Heart right ventricle (tissue), 16 donors: ENCODE data around the gene SEMA3G. TPM values are rescaled to one million over a fixed set of nuclear protein-coding genes. Genes with fewer than 3 reads are reported as not detected.

Source experiments
- ATAC-seq, 8 donors: fragments of 200-7000 bp; cut with Tn5 transposase; one replicate each; pipeline ENCODE4 v1.9.1; 2020; ENCODE audit warnings: mild to moderate bottlenecking in 8 of 8, moderate library complexity in 8 of 8, moderate number of reproducible peaks in 1 of 8
- DNase-seq, 2 donors: peaks; one replicate each; pipeline ENCODE4 v3.0.0-alpha.2; 2020
- H3K27ac ChIP-seq, 10 donors: fragments of 200-600 bp; sonication (generic) in 2 of 10; one replicate each; pipeline versions ENCODE4 v1.5.0 to v1.8.0; 2020 to 2022; ENCODE audit warnings: mild to moderate bottlenecking in 3 of 10
- H3K27me3 ChIP-seq, 7 donors: fragments of 200-600 bp; one replicate each; pipeline ENCODE4 v1.8.0; 2021 to 2022; ENCODE audit warnings: mild to moderate bottlenecking in 2 of 7
- H3K36me3 ChIP-seq, 9 donors: fragments of 200-600 bp; sonication (generic) in 1 of 9; one replicate each; pipeline versions ENCODE4 v1.5.0 to v1.8.0; 2020 to 2022; ENCODE audit warnings: mild to moderate bottlenecking in 2 of 9
- H3K4me1 ChIP-seq, 9 donors: fragments of 200-600 bp; sonication (generic) in 1 of 9; one replicate each; pipeline versions ENCODE4 v1.5.0 to v1.8.0; 2020 to 2022; ENCODE audit warnings: mild to moderate bottlenecking in 4 of 9
- H3K4me3 ChIP-seq, 10 donors: fragments of 200-600 bp; sonication (generic) in 2 of 10; one replicate each; pipeline versions ENCODE4 v1.5.0 to v1.8.0; 2020 to 2022; ENCODE audit warnings: mild to moderate bottlenecking in 7 of 10, moderate library complexity in 2 of 10
- H3K9me3 ChIP-seq, 11 donors: fragments of 200-600 bp in 10 of 11; sonication (generic) in 2 of 11; one replicate each; pipeline versions ENCODE4 v1.5.0 to v1.8.0; 2013 to 2022; ENCODE audit warnings: mild to moderate bottlenecking in 2 of 11, control low read depth in 1 of 11, moderate library complexity in 1 of 11
- WGBS, 2 donors: extraction: QIAGEN DNeasy Blood & Tissue Kit; methylation state at CpG; one replicate each; pipeline ENCODE4 v1.1.7; 2013; ENCODE audit warnings: inconsistent platforms in 1 of 2; 5-methylcytosine and 5-hydroxymethylcytosine counted together
- intact Hi-C, 10 donors: fragments of 100-400 bp; cut with DNase I; formaldehyde crosslinking; loops; one replicate each; pipeline versions ENCODE4 v1.11.1 to v1.14.2; 2022
- polyA plus RNA-seq, 2 donors: library from polyadenylated mRNA; stranded (reverse); fragments of 200-250 nt; gene quantifications; one replicate each; pipeline ENCODE4 v1.2.3, GENCODE V29; 2013
- total RNA-seq, 10 donors: library from RNA; stranded (reverse); fragmentation: NEBNext Ultra II Directional in 3 of 10; extraction: Animal tissue kit (Norgen Biotek cat#: 25700) in 3 of 10; gene quantifications; one replicate each; pipeline versions ENCODE4 v1.2.1 to v1.2.4, GENCODE V29; 2021 to 2023
- TF ChIP-seq, protein P1 (sequence below), 9 donors: fragments of 200-600 bp; sonication (generic) in 2 of 9; IDR thresholded peaks; one replicate each; pipeline versions ENCODE4 v1.5.0 to v1.8.0; 2021 to 2022; ENCODE audit warnings: antibody characterized with exemption in 9 of 9, mild to moderate bottlenecking in 5 of 9, moderate library complexity in 1 of 9
- donor health status: Arrhythmogenic right ventricular cardiomyopathy.
- donor health status: ischemic (EF 13 %, LVEDD 7.1; RV severe dilation, severe dysfunction).
- donor health status: healthy with polysubstance abuse.
- donor health status: DM: no; HTN: yes; CAD: no.
- donor health status: DM: no; HTN: no; CAD: no.
- donor health status: ischemic (EF 25% LVEDD 6.9; RV normal size, moderate dysfunction).
- donor health status: ischemic (EF 25% LVEDD 5.7; RV mildly dilated, moderate dysfunction).
- donor health status: healthy.
- donor health status: DM: yes; HTN: yes; CAD: no.
- donor health status: Ischemic cardiomyopathy.
- donor health status: ischemic (EF 35%, LVEDD 5.7; RV mildly dilated, moderate dysfunction).
- donor health status: nonischemic (EF 11% LVEDD 7.7; RV severe dilation, severe dysfunction).
- donor health status: DM: yes; HTN: yes; CAD: no.
- donor health status: PGD.
- donor health status: ischemic (EF 29% LVEDD 5.4; RV normal size, mild dysfunction).
- donor health status: nonischemic (EF 23%, LVEDD 6.1; RV moderate dilation, normal function).

SEMA3G gene
- total and polyA plus RNA-seq, 12 donors, result 8.3 to 17.8 (median 15.0) TPM

DNA sequence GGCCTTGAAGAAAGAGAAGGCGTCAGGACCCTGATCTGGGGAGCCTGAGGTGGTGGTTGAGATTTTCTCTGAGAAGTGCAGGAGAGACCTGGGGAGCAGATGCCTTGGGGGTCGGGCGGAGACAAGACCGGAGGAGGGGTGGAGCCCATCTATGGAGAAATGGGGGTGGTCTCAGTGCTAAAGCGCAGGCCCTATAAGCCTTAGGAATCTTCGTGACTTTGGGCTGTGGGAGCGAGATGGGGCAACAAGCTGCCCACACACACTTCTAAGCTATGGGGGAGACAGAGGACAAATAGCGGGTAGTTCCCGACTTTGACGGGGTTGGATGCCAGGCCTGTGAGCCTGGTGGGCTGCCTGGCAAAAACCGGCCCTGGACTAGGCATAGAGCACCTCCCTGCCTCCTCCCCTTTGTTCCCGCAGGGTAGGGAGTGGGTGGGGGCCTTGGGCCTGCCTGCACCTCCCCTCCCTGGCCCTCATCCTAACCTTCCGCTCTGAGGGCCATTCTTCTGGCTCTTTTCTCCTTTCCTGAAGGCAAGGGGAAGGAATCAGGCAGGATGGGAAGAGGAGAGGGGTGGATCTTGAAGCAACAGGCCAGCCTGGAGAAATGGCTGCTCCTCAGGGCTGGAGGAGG lies 11.4 kb upstream of the SEMA3G start:
- Histone ChIP-seq H3K4me3 (peak overlapping the region; percentile 65 to 96 (median 80)), H3K9me3 (no peaks in the 10 kb centered on the region), H3K4me1 (peaks cover 17 to 34% (median 28%) of the 10 kb centered on the region in 9 donors), H3K27ac (peak overlapping the region; percentile 88 to 99 (median 92)), H3K27me3 (no peaks in the 10 kb centered on the region), H3K36me3 (peaks cover 0 to 50% (median 27%) of the 10 kb centered on the region in 9 donors)
- ATAC-seq (peak in 5 of 8 donors; percentile 5 to 20 (median 11)), DNase-seq (peak in 1 of 2 donors; percentile 33)
- WGBS, 2 donors, result 8% methylated on average over 13 of the region's 13 CpGs
- TF ChIP-seq, protein P1, sequence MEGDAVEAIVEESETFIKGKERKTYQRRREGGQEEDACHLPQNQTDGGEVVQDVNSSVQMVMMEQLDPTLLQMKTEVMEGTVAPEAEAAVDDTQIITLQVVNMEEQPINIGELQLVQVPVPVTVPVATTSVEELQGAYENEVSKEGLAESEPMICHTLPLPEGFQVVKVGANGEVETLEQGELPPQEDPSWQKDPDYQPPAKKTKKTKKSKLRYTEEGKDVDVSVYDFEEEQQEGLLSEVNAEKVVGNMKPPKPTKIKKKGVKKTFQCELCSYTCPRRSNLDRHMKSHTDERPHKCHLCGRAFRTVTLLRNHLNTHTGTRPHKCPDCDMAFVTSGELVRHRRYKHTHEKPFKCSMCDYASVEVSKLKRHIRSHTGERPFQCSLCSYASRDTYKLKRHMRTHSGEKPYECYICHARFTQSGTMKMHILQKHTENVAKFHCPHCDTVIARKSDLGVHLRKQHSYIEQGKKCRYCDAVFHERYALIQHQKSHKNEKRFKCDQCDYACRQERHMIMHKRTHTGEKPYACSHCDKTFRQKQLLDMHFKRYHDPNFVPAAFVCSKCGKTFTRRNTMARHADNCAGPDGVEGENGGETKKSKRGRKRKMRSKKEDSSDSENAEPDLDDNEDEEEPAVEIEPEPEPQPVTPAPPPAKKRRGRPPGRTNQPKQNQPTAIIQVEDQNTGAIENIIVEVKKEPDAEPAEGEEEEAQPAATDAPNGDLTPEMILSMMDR (IDR thresholded peaks at IDR 0.05), result no peak
- intact Hi-C loops, result loop anchor here in 3 of 10 donors (10.0 kb wide), 2 partner anchors 221 to 229 kb away; partner anchors contain the start of genes GNL3 (in 3 of the 3), PBRM1 (in 3 of the 3) and TWF2 (in 1 of the 3)

DNA sequence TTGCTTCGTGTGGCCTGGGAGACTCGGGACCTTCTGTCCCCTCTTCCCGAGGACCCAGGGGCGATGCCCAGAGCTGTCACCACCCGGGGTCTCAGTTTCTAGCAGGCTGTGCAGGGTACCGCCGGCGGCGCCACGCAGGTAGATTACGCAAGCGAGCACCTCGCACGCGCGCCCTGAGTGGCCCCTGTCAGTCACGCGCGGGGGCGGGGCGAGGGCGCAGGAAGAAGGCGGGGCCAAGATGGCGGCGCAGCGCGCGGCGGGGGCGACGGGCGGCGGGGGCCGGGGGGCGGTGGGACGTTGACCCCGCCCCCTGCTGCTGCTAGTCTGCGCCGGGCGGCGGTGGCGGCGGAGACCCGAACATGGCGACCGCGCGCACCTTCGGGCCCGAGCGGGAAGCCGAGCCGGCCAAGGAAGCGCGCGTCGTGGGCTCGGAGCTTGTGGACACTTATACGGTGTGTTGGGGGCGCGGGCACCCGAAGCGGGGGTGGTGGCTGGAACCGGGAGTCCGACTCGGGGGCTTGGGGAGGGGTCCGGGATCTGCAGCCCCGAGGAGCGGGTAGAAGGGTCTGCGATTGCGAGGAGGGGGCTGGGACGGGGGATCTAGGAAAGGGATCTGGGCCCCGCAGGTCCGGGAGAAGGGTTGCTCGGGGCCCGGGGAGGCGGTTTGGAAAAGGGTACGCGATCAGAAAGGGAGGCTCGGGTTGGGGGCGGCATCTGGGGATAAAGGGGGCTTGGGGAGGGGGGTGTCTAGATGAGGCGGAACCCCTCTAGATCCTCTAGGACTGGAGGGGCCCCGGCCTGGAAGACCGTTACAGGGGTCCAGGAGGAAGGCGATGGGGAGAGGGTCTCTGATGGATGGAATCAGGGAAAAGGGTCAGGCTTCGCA lies 10.6 kb upstream of the SEMA3G start, which contains the start of gene NISCH:
TSS of gene NISCH (plus strand) at position 322 of the 886 bp plus-strand sequence. CDS start at position 360, 38 bp downstream.
- Histone ChIP-seq H3K4me1 (peaks cover 17 to 41% (median 31%) of the 10 kb centered on the region in 9 donors), H3K27me3 (no peaks in the 10 kb centered on the region), H3K4me3 (peak within 1 kb of the TSS; percentile 65 to 96 (median 80)), H3K9me3 (no peaks in the 10 kb centered on the region), H3K36me3 (peaks cover 0 to 43% (median 21%) of the 10 kb centered on the region in 9 donors), H3K27ac (peak within 1 kb of the TSS; percentile 88 to 99 (median 92))
- TF ChIP-seq, protein P1 (IDR thresholded peaks at IDR 0.05), result no peak
- 0 to 1% methylated on average over 75 to 86 of the region's 86 CpGs for WGBS, 2 donors
- intact Hi-C loops, result loop anchor here in 3 of 10 donors (10.0 kb wide), 2 partner anchors 221 to 229 kb away; partner anchors contain the start of genes GNL3 (in 3 of the 3), PBRM1 (in 3 of the 3) and TWF2 (in 1 of the 3)
- DNase-seq (peak; percentile 92 to 95), ATAC-seq (peak; percentile 29 to 77 (median 58))

DNA sequence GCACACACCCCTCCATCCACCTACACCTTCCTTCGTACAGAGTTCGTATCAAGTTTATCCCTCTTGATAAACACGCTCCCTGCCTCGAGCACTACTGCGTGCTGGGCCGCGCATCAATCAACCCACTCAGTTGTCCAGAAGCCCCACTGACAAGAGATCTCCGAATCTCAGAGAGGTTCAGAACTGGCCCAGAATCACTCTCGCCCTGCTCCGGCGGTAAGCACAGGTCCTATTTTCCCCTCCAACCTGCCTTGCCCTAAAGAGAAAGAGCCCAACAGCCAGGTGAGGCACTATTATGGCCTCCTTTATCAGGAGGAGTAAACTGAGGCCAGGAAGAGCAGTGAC lies 10.0 kb upstream of the SEMA3G start:
- TF ChIP-seq, protein P1 (IDR thresholded peaks at IDR 0.05), result no peak
- no peaks in the 10 kb centered on the region for H3K9me3 ChIP-seq
- no peak for DNase-seq
- peak overlapping the region; percentile 88 to 99 (median 92) for H3K27ac ChIP-seq
- intact Hi-C loops, result loop anchor here in 3 of 10 donors (10.0 kb wide), 2 partner anchors 220 to 230 kb away; partner anchors contain the start of genes GNL3 (in 3 of the 3), PBRM1 (in 3 of the 3) and TWF2 (in 1 of the 3)
- WGBS, 2 donors, result 33% methylated on average over 11 of the region's 11 CpGs
- peaks cover 0 to 40% (median 16%) of the 10 kb centered on the region in 9 donors for H3K36me3 ChIP-seq
- peak overlapping the region; percentile 65 to 96 (median 80) for H3K4me3 ChIP-seq
- ATAC-seq, result no peak
- no peaks in the 10 kb centered on the region for H3K27me3 ChIP-seq
- peaks cover 17 to 44% (median 37%) of the 10 kb centered on the region in 9 donors for H3K4me1 ChIP-seq
